Neural cell (in vitro differentiated cells): ENCODE results near the gene WDR26. TPM values are rescaled to one million over a fixed set of nuclear protein-coding genes. Genes with fewer than 3 reads are reported as not detected.

ENCODE experiments used
- H2AFZ ChIP-seq: fragments of 200-600, 300-800 bp; sonication (generic), shearing (Covaris generic); 2 replicates; pipeline ENCODE4 v1.6.0; 2014; ENCODE audit warnings: low read depth, mild to moderate bottlenecking, antibody characterized with exemption, low read length, moderate library complexity
- H3F3A ChIP-seq: fragments of 200-600 bp; shearing (Covaris generic); 2 replicates; pipeline ENCODE4 v1.6.1; 2016; ENCODE audit warnings: mild to moderate bottlenecking, moderate library complexity, mixed read lengths, antibody characterized with exemption, low read length; ENCODE audit not compliant: insufficient read depth, poor library complexity, severe bottlenecking
- H3K27ac ChIP-seq: fragments of 200-600, 300-800 bp; sonication (generic), shearing (Covaris generic); 2 replicates; pipeline ENCODE4 v1.5.1; 2014; ENCODE audit warnings: mild to moderate bottlenecking, low read length, moderate library complexity
- H3K27me3 ChIP-seq: fragments of 300-800, 200-600 bp; sonication (generic), shearing (Covaris generic); 2 replicates; pipeline ENCODE4 v1.6.0; 2014; ENCODE audit warnings: mild to moderate bottlenecking, low read depth, low read length, moderate library complexity; ENCODE audit not compliant: insufficient read depth
- H3K36me3 ChIP-seq: fragments of 300-800, 200-600 bp; sonication (generic), shearing (Covaris generic); 2 replicates; pipeline ENCODE4 v1.5.1; 2014; ENCODE audit warnings: mild to moderate bottlenecking, antibody characterized with exemption, low read length, moderate library complexity; ENCODE audit not compliant: insufficient read depth
- H3K4me2 ChIP-seq: fragments of 300-800, 200-600 bp; sonication (generic), shearing (Covaris generic); 2 replicates; pipeline ENCODE4 v1.6.0; 2014; ENCODE audit warnings: mild to moderate bottlenecking, low read length
- H3K4me3 ChIP-seq: fragments of 300-800, 200-600 bp; sonication (generic), shearing (Covaris generic); 2 replicates; pipeline ENCODE4 v1.5.1; 2014; ENCODE audit warnings: mild to moderate bottlenecking, low read length, moderate library complexity
- H3K79me2 ChIP-seq: fragments of 200-600 bp; shearing (Covaris generic); replicated peaks from 2 replicates; pipeline ENCODE4 v1.6.0; 2014; ENCODE audit warnings: mild to moderate bottlenecking, low read length, moderate library complexity; ENCODE audit not compliant: insufficient read depth
- H3K9ac ChIP-seq: fragments of 300-800, 200-600 bp; sonication (generic), shearing (Covaris generic); 2 replicates; pipeline ENCODE4 v1.6.1; 2016; ENCODE audit warnings: mild to moderate bottlenecking, low read length, mixed read lengths
- H3K9me2 ChIP-seq: fragments of 200-600 bp; shearing (Covaris generic); 2 replicates; pipeline ENCODE4 v1.6.1; 2016; ENCODE audit warnings: mild to moderate bottlenecking, low read length, mixed read lengths; ENCODE audit not compliant: insufficient read depth
- H3K9me3 ChIP-seq: fragments of 200-600, 300-800 bp; sonication (generic), shearing (Covaris generic); 2 replicates; pipeline ENCODE4 v1.6.1; 2016; ENCODE audit warnings: mild to moderate bottlenecking, mixed run types, low read length, moderate library complexity, mixed read lengths
- H4K20me1 ChIP-seq: fragments of 200-600 bp; shearing (Covaris generic); 2 replicates; pipeline ENCODE4 v1.6.1; 2016; ENCODE audit warnings: mild to moderate bottlenecking, mixed run types; ENCODE audit not compliant: insufficient read depth
- EP300 ChIP-seq: fragments of 450-650 bp; conservative IDR thresholded peaks from 2 replicates; pipeline ENCODE4 v1.6.1; 2014; ENCODE audit warnings: antibody characterized with exemption, mild to moderate bottlenecking, moderate library complexity; ENCODE audit not compliant: poor library complexity, severe bottlenecking
- EZH2 ChIP-seq: fragments of 200-600, 300-800 bp; shearing (Covaris generic), sonication (generic); IDR thresholded peaks from 2 replicates; pipeline ENCODE4 v1.6.1; 2014; ENCODE audit warnings: antibody characterized with exemption, low read length, borderline replicate concordance, mild to moderate bottlenecking; ENCODE audit not compliant: insufficient read depth, poor library complexity, severe bottlenecking
- MXI1 ChIP-seq: fragments of 450-650 bp; conservative IDR thresholded peaks from 2 replicates; pipeline ENCODE4 v1.6.1; 2014; ENCODE audit warnings: antibody characterized with exemption, mild to moderate bottlenecking; ENCODE audit not compliant: poor library complexity, severe bottlenecking
- POLR2AphosphoS5 ChIP-seq: IDR thresholded peaks from 2 replicates; pipeline ENCODE4 v1.6.1; 2012
- RAD21 ChIP-seq: fragments of 450-650 bp; conservative IDR thresholded peaks from 2 replicates; pipeline ENCODE4 v1.6.1; 2014; ENCODE audit warnings: antibody characterized with exemption, mild to moderate bottlenecking, moderate library complexity
- SMC3 ChIP-seq: fragments of 450-650 bp; conservative IDR thresholded peaks from 2 replicates; pipeline ENCODE4 v1.6.1; 2014; ENCODE audit warnings: antibody characterized with exemption, mild to moderate bottlenecking, moderate library complexity; ENCODE audit not compliant: poor library complexity
- TAF1 ChIP-seq: IDR thresholded peaks from 2 replicates; pipeline ENCODE4 v1.6.1; 2012; ENCODE audit warnings: low read depth
- polyA plus RNA-seq: library from polyadenylated mRNA; depleted of rRNA; stranded (reverse); fragments of >200 nt; gene quantifications from 2 replicates; pipeline ENCODE4 v1.2.3, GENCODE V29; 2014
- small RNA-seq, 3 experiments: library from RNA; depleted of rRNA; stranded (forward); fragments of <200 nt; gene quantifications; one replicate each; pipeline ENCODE3, GENCODE V24; 2012
- TF ChIP-seq, protein P1 (sequence below): IDR thresholded peaks from 2 replicates; pipeline ENCODE4 v1.6.1; 2012; ENCODE audit warnings: borderline replicate concordance
- TF ChIP-seq, protein P2 (sequence below): fragments of 450-650 bp; IDR thresholded peaks from 2 replicates; pipeline ENCODE4 v1.5.1; 2014; ENCODE audit warnings: antibody characterized with exemption, mild to moderate bottlenecking, moderate library complexity; ENCODE audit not compliant: poor library complexity, severe bottlenecking

WDR26 gene
- polyA plus RNA-seq, 1 donor from 2014 or later = 89.6 TPM

DNA sequence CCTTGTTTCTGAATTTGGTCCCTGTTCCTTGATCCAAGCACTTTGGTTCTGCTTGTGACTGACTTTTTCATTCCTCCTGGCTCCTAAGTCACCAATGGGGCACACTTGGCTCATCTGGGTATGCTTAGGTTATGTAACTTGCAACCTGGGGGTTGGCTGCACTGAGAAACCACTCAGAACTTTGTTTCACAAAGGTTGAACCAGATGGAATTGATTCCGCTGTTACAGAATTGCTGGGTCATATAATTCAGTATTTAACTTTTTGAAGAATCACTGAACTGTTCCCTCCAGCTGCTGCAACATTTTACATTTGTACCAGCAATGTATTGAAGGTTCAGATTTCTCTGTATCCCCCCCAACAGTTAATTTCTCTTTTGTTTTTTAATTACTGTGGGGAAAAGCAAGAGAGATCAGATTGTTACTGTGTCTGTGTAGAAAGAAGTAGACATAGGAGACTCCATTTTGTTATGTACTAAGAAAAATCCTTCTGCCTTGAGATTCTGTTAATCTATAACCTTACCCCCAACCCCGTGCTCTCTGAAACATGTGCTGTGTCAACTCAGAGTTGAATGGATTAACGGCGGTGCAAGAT, 95.1 kb downstream of the WDR26 start:
- Histone ChIP-seq H3K27ac (no peak overlapping the region), H3K4me2 (no peak overlapping the region)

DNA sequence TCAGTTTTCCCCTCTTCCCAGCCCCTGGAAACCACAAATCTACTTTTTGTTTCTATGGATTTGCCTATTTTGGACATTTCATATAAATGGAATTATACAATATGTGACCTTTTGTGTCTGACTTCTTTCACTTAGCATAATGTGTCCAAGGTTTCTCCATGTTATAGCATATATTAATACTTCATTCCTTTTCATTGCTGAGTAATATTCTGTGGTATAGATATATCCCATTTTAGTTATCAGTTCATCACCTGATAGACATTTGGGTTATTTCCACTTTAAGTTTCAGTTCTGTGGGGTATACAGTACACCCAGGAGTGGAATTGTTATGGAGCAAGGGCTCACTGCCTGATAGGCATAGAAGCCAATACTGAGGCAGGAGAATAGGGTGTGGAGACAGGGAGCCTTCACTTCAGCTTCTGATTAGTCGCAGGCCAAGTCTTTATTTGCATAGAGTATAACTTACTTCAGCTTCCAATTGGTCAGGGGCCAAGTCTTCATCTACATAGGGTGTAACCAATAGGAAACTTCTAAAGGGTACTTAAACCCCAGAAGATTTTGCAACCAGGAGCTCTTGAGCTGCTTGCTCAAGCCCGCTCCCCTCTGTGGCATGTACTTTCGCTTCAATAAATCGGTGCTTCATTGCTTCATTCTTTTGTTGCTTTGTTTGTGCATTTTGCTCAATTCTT, 96.3 kb downstream of the WDR26 start:
- Histone ChIP-seq H3K9me3 (no peaks in the 10 kb centered on the region), H4K20me1 (no peaks in the 10 kb centered on the region), H3F3A (no peaks in the 10 kb centered on the region), H3K36me3 (no peaks in the 10 kb centered on the region), H2AFZ (no peak overlapping the region), H3K27ac (no peak overlapping the region), H3K27me3 (peaks cover 3% of the 10 kb centered on the region), H3K79me2 (no peaks in the 10 kb centered on the region), H3K9me2 (no peaks in the 10 kb centered on the region), H3K4me2 (no peak overlapping the region), H3K4me3 (no peak overlapping the region), H3K9ac (no peak overlapping the region)
- TF ChIP-seq RAD21 = no peak
- TF ChIP-seq TAF1 = no peak
- no peak for TF ChIP-seq POLR2AphosphoS5
- TF ChIP-seq EZH2 = no peak
- TF ChIP-seq SMC3 = no peak
- TF ChIP-seq EP300 = no peak
- TF ChIP-seq, protein P1, sequence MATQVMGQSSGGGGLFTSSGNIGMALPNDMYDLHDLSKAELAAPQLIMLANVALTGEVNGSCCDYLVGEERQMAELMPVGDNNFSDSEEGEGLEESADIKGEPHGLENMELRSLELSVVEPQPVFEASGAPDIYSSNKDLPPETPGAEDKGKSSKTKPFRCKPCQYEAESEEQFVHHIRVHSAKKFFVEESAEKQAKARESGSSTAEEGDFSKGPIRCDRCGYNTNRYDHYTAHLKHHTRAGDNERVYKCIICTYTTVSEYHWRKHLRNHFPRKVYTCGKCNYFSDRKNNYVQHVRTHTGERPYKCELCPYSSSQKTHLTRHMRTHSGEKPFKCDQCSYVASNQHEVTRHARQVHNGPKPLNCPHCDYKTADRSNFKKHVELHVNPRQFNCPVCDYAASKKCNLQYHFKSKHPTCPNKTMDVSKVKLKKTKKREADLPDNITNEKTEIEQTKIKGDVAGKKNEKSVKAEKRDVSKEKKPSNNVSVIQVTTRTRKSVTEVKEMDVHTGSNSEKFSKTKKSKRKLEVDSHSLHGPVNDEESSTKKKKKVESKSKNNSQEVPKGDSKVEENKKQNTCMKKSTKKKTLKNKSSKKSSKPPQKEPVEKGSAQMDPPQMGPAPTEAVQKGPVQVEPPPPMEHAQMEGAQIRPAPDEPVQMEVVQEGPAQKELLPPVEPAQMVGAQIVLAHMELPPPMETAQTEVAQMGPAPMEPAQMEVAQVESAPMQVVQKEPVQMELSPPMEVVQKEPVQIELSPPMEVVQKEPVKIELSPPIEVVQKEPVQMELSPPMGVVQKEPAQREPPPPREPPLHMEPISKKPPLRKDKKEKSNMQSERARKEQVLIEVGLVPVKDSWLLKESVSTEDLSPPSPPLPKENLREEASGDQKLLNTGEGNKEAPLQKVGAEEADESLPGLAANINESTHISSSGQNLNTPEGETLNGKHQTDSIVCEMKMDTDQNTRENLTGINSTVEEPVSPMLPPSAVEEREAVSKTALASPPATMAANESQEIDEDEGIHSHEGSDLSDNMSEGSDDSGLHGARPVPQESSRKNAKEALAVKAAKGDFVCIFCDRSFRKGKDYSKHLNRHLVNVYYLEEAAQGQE = no peak
- TF ChIP-seq, protein P2, sequence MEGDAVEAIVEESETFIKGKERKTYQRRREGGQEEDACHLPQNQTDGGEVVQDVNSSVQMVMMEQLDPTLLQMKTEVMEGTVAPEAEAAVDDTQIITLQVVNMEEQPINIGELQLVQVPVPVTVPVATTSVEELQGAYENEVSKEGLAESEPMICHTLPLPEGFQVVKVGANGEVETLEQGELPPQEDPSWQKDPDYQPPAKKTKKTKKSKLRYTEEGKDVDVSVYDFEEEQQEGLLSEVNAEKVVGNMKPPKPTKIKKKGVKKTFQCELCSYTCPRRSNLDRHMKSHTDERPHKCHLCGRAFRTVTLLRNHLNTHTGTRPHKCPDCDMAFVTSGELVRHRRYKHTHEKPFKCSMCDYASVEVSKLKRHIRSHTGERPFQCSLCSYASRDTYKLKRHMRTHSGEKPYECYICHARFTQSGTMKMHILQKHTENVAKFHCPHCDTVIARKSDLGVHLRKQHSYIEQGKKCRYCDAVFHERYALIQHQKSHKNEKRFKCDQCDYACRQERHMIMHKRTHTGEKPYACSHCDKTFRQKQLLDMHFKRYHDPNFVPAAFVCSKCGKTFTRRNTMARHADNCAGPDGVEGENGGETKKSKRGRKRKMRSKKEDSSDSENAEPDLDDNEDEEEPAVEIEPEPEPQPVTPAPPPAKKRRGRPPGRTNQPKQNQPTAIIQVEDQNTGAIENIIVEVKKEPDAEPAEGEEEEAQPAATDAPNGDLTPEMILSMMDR = no peak
- no peak for TF ChIP-seq MXI1

More for the DNA sequence above, 95.1 kb downstream of the WDR26 start:
- Histone ChIP-seq H3K4me3 (no peak overlapping the region), H4K20me1 (no peaks in the 10 kb centered on the region), H3F3A (no peaks in the 10 kb centered on the region), H3K9me3 (no peaks in the 10 kb centered on the region), H3K27me3 (peaks cover 3% of the 10 kb centered on the region), H3K79me2 (no peaks in the 10 kb centered on the region), H2AFZ (no peak overlapping the region), H3K9ac (no peak overlapping the region), H3K36me3 (no peaks in the 10 kb centered on the region), H3K9me2 (no peaks in the 10 kb centered on the region)
- TF ChIP-seq, protein P2 = no peak
- no peak for TF ChIP-seq EZH2

Small RNA genes lying within 50 kb of the gene (small RNA-seq; reads per million reads assigned to genes)
- gene MIR4742 = 74.8 to 112 (median 93.0) reads per million in 3 experiments

Other genes with a start within 250 kb of the WDR26 start
- gene NVL, start 104.6 kb downstream of the WDR26 start, polyA plus RNA-seq = 77.3 and 84.2 TPM in 2 replicates
- gene CNIH4, start 77.9 kb downstream of the WDR26 start, polyA plus RNA-seq = 44.2 and 53.2 TPM in 2 replicates
- gene CNIH3, start 181.5 kb upstream of the WDR26 start, polyA plus RNA-seq = 4.7 and 9.3 TPM in 2 replicates